ENCODE measurements around the gene SYDE2.
"Not testable (repeated sequence)": the region's sequence is repeated elsewhere in the genome, so short reads cannot be mapped to it uniquely, and the experiment has no call there.

Gene SYDE2

GRCh38 chr1:85168884-85169283 is 31.9 kb downstream of the SYDE2 start:
- DNase-seq = no peak

- no peak for DNase-seq
These were observed 34.5 kb downstream of the SYDE2 start for GRCh38 chr1:85166351-85166750.

DNA sequence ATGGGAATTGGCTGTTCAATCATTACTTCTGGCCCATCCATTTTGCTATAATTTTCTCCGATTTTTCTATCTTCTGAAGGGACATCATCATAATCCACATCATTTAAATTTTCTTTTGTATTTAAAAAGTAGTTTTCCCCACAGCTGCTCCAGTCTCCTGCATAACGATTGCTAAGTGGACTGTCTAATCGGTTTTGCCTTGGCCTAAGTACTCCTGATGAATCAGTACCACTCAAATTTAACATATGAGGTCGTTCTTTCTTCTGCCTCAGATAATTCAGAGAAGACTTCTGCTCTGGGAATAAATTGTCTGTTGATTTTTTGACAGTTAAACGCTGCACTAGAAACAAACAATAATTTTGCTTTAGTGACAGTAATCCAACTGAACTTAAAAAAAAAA is 41.9 kb downstream of the SYDE2 start:
- no peak for DNase-seq

GRCh38 chr1:85157436-85157835 is 43.4 kb downstream of the SYDE2 start:
- no peak for DNase-seq

DNA sequence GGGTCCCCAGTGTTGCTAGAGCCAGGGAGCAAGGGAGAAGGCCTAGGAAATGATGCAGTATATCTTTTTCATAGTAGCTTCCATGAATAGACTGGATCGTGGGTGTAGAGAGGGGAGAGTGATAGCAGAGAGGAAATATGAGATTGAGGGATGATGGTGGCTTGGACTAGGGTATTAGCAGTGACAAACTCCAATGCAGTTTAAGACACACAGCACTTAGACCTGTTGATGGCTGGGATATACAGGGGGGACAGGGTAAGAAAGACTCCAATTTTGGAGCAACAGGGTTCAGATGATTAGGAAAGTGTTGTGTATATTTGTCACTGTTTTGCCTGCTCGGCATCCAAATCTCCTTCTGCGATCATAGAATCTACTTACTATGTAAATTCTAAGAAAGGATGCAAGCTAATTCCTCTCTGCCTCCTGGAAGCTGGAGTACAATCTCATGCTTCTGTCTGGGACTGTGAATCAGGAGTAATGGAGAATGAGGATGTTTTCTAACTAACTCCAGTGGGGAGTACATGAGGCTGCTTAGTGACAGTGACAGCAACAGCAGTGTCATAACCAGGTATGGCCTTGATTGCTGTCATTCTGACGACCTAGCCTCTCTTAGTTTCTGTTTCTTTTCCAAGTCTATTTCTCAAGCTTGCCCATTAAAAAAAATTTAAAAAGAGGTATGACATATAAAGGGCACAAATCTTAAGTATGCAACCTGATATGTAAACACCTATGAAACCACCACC is 47.5 kb downstream of the SYDE2 start:
- DNase-seq = no peak

GRCh38 chr1:85151446-85151845 is 49.4 kb downstream of the SYDE2 start:
- no peak for DNase-seq

DNA sequence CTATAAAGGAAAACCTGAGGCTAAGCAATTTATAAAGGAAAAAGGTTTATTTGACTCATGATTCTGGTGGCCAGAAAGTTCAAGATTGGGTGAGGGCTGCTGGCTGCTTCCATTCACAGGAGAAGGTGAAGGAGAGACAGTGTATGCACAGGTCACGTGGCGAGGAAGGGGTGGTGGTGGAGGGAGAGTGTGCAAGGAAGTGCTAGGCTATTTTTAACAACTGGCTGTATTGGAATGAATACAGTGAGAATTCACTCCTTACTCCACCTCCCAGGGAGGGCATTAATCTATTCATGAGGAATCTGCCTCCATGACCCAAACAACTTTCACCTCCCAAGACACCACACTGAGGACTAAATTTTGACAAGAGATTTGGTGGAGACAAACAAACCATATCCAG is 51.0 kb downstream of the SYDE2 start:
- no peak for DNase-seq

DNA sequence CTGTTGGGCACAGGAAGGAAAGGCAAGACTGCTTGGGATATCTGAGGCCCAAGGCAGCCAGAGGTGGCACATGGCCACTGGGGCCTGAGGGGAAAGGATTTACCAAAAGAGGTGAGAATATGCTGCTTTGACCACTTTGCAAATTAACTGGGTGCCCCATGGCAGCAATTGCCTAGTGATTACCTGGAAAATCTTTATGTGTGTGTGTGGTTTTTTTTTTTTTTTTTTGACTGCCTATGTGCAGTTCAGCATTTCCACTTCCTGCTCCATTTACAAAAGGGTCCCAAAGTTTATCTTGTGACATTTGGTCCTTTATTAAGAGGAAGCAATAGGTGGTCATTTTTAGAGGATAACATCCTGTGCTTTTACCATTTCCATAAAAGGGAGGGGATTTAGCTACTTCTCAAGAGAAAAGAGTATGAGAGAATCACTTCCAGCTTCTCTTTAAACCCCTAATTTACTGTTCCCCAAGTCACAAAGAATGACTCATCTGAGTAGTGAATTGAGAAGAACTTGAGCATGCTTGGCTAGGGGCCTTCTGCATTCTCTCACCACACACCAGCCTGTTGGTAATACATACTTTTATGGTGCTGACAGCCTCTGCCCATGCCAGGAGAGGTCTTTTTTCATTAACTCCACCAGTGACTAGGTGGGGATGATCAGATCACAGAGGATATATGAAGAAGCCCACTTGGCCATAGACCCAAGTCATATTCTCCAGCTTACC is 52.1 kb downstream of the SYDE2 start:
- DNase-seq = no peak

DNA sequence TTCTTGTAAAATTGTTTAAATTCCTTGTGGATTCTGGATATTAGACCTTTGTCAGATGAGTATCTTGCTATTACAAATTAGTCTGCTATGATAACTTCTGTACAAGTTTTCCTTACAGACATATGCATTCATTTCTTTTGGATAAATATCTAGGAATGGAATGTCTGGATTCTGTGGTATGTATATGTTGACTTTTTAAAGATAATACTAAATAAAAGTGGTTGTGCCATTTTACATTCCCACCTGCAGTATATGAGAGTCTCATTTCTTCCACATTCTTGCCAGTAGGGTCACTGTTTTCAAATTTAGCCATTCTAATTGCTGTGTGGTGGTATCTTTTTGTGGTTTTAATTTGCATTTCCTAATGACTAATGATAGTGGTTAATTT is 53.9 kb downstream of the SYDE2 start:
- DNase-seq = no peak

DNA sequence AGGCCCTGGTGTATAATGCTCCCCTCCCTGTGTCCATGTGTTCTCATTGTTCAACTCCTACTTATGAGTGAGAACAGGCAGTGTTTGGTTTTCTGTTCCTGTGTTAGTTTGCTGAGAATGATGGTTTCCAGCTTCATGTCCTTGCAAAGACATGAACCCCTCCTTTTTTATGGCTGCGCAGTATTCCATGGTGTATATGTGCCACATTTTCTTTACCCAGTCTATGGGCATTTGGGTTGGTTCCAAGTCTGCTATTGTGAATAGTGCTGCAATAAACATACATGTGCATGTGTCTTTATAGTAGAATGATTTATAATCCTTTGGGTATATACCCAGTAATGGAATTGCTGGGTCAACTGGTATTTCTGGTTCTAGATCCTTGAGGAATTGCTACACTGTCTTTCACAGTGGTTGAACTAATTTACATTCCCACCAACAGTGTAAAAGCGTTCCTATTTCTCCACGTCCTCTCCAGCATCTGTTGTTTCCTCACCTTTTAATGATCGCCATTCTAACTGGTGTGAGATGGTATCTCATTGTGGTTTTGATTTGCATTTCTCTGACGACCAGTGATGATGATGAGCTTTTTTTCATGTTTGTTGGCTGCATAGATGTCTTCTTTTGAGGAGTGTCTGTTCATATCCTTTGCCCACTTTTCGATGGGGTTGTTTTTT is 54.4 kb downstream of the SYDE2 start:
- not testable (repeated sequence) for DNase-seq

DNA sequence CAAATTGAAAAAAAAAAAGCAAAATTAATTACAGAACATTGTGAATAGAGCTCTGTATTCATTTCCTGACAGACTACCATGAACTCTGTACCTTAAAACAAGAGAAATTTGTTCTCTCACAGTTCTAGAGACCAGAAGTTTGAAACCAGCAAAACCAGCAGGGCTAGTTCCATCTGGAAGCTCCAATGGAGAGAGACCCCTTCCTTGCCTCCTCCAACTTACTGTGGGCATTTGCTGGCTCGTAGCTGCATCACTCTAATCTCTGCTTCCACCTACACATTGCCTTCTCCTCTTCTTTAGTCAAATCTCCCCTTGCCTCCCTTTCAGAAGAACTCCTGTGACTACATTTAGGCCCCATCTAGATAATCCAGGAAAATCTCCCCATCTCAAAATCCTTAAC is 56.5 kb downstream of the SYDE2 start:
- no peak for DNase-seq

DNA sequence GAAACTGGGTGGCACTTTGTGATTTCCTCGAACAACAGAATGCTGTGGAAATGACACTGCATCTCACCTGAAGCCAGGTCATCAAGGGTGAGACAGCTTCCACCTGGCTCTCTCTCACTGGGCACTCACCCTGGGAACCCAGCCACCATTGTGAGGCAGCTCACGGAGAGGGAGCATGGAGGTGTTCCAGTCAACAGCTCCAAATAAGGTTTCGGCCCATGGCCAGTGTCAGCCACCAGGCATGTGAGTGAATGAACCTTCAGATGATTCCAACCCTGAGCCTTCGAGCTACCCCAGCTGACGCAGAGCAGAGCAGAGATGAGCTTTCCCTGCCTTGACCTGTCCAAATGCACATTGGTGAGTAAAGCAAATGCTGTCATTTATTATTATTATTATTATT is 58.1 kb downstream of the SYDE2 start:
- no peak for DNase-seq

- DNase-seq = not testable (repeated sequence)
These were observed 62.4 kb downstream of the SYDE2 start for GRCh38 chr1:85138439-85138838.

DNA sequence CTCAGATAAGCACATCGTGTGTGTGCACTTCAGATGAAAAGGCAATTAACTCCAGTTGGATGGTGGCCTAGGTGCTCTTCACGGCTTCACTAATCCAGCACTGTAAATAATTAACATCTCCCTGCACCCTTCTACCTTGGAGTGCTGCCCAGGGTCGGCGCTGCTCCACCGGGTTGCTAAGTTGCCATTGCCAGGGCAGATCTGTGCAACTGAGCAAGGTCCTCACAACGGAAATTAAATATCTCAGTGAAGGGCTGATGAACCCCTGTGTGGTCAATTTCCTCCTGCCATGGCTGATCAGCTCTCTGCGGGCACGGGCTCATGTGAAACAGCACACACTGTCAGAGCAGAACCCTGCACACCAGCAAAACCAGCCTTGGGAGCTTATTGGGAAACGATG is 63.2 kb downstream of the SYDE2 start:
- peak; percentile 94 for DNase-seq

DNA sequence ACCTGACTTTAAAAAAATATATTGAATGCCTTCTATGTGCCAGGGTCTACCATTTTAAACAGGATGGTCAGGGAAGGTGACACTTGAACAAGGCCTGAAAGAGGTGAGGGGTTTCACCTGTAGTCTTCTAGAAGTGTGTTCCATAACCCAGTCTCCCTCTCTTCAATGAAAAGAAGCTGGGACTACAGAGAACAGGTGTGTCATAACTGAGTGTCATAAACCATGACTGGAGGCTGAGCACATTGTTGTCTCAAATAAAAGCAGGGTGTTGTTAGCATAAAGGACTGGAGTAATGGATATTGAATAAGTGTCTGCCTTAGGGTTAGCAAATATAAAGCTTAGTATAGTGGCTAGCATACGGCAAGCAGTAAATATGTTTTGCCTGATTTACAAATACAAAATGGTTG is 65.4 kb downstream of the SYDE2 start:
- DNase-seq = no peak

DNA sequence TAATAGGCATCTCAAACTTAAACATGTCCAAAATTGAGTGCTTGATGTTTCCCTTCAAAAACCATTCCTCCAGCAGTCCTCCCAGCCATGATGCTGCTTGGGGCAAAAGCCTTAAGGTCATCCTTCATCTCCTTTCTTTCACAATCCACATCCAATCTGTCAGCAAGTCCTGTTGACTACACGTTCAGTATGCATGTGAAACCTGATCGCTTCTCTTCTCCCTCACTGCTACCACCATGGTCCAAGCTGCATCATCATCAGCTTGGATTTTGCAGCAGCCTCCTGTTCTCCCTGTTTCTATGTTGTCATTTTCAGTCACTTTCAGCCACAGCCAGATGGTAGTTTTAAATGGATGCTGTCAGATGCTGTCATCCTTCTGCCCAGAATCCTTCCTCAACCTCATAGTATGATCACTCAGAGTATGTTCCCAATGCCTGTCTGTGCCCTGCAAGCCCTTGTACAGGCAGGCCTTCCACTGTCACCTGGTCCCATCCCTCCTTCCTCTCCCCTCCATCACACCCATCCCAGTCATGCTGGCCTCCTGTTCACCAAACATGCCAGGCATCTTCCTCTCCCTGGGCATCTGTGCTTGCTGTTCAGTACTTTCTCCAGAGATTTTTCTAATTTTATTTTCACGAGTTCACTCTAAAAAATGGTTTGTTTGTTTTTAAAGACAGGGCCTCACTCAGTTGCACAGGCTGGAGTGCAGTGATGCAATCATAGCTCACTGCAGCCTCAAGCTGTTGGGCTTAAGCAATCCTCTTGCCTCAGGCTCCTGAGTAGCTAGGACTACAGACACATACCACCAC is 66.0 kb downstream of the SYDE2 start:
- no peak for DNase-seq

- no peak for DNase-seq
These were observed 67.2 kb downstream of the SYDE2 start for GRCh38 chr1:85133565-85134159.

GRCh38 chr1:85132078-85132720 is 68.6 kb downstream of the SYDE2 start:
- DNase-seq = no peak

DNA sequence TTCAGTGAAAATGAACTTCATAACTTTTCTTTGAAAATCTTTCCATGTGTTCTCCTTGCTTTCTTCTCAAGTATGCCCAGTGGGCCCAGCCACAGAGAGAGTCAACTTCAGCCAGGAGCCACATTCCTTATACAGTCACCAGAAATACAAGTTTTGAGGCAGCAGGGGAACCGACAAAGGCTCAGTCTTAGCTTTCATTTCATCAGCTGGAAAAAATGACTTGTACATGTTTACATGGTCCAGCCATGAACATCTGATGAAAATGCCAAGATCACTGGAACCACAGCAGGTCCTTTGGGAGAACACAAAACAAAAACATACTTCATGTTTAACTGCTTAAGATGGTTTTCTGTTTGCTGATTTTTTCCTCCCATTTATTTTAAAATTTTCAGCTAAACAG is 72.5 kb downstream of the SYDE2 start:
- no peak for DNase-seq

DNA sequence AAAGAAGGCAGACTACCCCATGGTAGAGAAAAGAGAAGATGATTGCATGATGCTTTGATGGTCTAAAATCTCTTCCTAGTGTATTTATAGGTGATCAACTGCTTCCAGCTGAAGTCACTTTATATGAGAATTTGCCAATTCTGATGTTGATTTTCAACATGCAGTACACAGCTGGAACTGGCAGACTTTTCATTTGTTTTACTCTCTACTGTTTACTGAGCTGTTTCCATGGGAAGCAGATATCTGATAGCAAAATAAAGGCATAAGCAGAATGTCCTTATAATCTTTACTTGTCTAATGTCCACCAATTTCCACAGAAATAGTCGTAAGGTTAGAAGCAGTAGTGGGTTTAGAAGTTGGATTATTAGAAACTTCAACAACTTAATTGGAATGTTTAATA is 74.9 kb downstream of the SYDE2 start:
- DNase-seq = peak; percentile 72

DNA sequence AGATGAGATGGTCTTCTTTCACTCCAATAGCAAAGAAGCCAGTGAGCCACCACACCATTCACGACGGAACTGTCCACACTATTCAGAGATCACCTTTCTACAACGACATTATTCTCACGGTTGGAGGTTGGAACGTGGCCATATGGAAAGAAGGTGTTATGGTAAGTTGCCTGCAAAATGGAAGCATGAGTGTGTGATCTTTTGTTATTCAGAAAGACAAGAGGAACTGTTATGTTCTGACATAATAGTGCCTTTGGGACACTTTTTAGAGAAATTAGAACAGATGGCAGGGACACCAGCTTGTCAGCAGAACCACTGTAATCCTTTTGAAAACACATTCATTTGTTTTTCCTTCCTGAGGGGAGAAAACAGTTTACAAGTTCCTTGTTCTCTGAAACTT is 76.7 kb downstream of the SYDE2 start:
- peak; percentile 46 for DNase-seq

- DNase-seq = no peak
These were observed 78.6 kb downstream of the SYDE2 start for GRCh38 chr1:85122169-85122568.
